Lower leg skin (tissue), 3 donors: ENCODE results near the gene PCDH15.

Source experiments
- POLR2A ChIP-seq, 2 donors: fragments of 450-650 bp; IDR thresholded peaks; one replicate each; pipeline ENCODE4 v1.6.1; 2016 to 2017; ENCODE audit warnings: antibody characterized with exemption in 2 of 2, mild to moderate bottlenecking in 1 of 2, moderate library complexity in 1 of 2
- TF ChIP-seq, protein P1 (sequence below), 3 donors: fragments of 450-650 bp; IDR thresholded peaks; one replicate each; pipeline ENCODE4 v1.5.1; 2016; ENCODE audit warnings: antibody characterized with exemption in 3 of 3, mild to moderate bottlenecking in 3 of 3, moderate library complexity in 2 of 3

- TF ChIP-seq, protein P1, sequence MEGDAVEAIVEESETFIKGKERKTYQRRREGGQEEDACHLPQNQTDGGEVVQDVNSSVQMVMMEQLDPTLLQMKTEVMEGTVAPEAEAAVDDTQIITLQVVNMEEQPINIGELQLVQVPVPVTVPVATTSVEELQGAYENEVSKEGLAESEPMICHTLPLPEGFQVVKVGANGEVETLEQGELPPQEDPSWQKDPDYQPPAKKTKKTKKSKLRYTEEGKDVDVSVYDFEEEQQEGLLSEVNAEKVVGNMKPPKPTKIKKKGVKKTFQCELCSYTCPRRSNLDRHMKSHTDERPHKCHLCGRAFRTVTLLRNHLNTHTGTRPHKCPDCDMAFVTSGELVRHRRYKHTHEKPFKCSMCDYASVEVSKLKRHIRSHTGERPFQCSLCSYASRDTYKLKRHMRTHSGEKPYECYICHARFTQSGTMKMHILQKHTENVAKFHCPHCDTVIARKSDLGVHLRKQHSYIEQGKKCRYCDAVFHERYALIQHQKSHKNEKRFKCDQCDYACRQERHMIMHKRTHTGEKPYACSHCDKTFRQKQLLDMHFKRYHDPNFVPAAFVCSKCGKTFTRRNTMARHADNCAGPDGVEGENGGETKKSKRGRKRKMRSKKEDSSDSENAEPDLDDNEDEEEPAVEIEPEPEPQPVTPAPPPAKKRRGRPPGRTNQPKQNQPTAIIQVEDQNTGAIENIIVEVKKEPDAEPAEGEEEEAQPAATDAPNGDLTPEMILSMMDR (IDR thresholded peaks at IDR 0.05) = no peak
- TF ChIP-seq POLR2A (IDR thresholded peaks at IDR 0.05) = no peak
These were observed 405.0 kb downstream of the PCDH15 start for GRCh38 chr10:54396031-54396430.
